ENCODE results near the gene F7. TPM values are rescaled to one million over a fixed set of nuclear protein-coding genes. Genes with fewer than 3 reads are reported as not detected.

Gene F7
- total RNA-seq, 1 experiment from 2014 or later, result not detected

DNA sequence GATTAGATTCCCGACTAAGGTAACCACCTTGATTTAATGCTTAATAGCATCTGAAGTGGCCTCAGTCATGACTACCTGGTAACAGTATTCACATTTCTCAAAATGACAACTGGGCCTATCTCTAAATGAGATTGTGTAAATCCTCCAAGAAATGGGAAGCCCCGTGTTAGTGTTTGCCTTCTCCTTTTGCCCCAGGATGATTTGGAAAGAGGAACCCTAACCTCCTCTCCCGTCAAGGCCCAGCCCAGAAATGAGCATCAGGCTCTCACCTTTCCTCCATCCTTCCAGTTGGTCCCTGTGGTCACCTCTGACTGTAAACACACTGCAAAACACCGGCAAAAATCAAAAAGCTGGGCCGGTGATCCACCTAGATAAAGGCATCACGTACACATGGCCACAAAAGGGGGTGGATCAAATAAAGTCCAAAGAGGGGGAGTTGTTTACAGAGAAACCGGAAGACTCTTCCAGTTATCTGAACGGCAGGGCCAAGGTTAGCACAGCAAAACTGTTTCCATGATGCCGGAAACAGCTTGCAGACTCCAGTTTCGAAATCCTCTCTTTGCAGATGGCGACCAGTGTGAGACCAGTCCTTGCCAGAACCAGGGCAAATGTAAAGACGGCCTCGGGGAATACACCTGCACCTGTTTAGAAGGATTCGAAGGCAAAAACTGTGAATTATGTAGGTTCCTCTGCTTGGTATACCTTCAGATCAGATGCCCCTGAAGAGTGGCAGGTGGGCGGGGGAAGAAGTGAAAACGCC, 33.4 kb downstream of the F7 start:
- DNase-seq (ENCODE audit: low spot score), result no peak

DNA sequence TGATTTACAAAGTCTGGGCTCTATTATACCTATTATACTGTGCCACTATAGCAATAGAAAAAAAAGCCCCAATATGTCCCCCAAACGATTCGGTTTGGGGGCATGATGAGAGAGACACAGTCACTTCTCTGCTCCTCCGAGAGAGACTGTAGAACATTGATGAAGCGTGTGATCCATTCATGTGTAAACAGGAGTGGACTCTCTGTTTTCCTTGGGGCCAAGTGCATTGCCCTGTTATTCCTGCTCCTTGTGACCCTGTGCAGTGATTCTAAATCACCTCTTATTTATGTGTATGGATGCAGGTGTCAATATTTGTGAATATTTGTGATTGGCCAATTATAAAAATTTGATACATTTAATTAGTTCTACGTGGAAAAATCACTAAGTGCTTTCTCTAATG, 34.0 kb downstream of the F7 start:
- DNase-seq (ENCODE audit: low spot score), result no peak

GRCh38 chr13:113140677-113141600, 35.3 kb downstream of the F7 start:
- no peak for DNase-seq (ENCODE audit: low spot score)

GRCh38 chr13:113141601-113141970, 36.0 kb downstream of the F7 start:
- no peak for DNase-seq (ENCODE audit: low spot score)

DNA sequence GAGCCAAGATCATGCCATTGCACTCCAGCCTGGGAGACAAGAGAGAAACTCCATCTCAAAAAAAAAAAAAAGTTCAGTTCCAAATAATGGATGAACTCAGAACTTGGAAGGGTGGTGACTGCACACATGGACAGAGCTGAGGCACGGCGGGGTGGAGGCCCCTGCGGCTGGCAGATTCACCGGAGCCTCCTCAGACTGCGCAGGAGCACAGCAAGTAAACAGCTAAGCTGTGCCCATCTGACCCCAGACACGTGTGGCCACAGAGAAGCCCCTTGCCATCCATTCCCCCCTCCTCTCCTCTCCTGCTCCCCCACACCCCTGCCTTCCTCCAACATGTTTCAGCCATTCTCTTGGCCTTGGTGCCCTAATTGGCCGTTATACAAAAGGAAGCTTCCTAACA, 37.3 kb downstream of the F7 start:
- no peak for DNase-seq (ENCODE audit: low spot score)

GRCh38 chr13:113143466-113144254, 38.1 kb downstream of the F7 start:
- no peak for DNase-seq (ENCODE audit: low spot score)

GRCh38 chr13:113144255-113144629, 38.7 kb downstream of the F7 start:
- DNase-seq (ENCODE audit: low spot score), result no peak

DNA sequence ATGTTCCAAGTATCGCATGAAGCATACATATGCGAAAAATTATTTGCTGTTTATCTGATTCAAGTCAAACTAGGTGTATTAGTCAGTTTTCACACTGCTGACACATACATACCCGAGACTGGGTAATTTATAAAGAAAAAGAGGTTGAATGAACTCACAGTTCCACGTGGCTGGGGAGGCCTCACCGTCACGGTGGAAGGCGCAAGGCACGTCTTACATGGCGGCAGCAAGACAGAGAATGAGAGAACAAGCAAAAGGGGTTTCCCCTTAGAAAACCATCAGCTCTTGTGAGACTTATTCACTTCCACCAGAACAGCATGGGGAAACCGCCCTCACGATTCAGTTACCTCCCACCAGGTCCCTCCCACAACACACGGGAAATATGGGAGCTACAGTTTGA, 39.9 kb downstream of the F7 start:
- DNase-seq (ENCODE audit: low spot score), result no peak

DNA sequence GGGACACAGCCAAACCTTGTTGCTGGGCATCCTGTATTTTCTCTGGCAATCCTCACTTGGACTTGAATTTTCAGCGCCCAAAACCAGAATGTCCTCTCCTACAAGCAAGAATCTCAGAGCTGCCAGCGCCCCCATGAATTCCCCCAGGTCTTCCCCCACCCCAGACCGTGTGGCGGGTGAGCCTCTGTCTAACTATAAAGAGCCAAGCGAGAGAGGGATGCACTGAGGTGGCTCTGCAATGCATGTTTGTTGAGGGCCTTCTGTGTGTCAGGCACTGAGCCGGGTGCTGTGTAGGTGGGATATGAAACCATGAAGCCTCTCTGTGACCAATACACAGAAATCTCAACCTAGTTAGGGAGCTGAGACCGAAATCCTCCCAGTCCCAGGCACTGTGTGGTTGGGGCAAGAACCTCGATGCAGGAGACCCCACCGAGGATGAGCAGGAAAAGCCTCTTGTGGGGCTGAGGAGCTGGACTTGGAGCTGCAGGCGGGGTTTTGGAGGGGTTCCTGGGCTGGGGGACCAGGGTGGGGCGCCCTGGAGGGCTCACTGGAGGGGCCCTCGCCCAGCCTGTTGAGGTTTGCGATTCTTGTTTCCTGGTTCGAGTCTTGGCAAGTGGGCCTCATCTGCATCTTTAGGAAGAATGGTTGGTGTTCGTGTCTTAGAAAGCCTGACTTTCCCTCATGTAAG, 40.5 kb downstream of the F7 start:
- DNase-seq (ENCODE audit: low spot score), result no peak

GRCh38 chr13:113146750-113147149, 41.2 kb downstream of the F7 start:
- DNase-seq (ENCODE audit: low spot score), result no peak

GRCh38 chr13:113147206-113147605, 41.6 kb downstream of the F7 start:
- no peak for DNase-seq (ENCODE audit: low spot score)

GRCh38 chr13:113148407-113148806, 42.8 kb downstream of the F7 start:
- DNase-seq (ENCODE audit: low spot score), result no peak

- no peak for DNase-seq (ENCODE audit: low spot score)
Measured at GRCh38 chr13:113148940-113149503, 43.4 kb downstream of the F7 start.

DNA sequence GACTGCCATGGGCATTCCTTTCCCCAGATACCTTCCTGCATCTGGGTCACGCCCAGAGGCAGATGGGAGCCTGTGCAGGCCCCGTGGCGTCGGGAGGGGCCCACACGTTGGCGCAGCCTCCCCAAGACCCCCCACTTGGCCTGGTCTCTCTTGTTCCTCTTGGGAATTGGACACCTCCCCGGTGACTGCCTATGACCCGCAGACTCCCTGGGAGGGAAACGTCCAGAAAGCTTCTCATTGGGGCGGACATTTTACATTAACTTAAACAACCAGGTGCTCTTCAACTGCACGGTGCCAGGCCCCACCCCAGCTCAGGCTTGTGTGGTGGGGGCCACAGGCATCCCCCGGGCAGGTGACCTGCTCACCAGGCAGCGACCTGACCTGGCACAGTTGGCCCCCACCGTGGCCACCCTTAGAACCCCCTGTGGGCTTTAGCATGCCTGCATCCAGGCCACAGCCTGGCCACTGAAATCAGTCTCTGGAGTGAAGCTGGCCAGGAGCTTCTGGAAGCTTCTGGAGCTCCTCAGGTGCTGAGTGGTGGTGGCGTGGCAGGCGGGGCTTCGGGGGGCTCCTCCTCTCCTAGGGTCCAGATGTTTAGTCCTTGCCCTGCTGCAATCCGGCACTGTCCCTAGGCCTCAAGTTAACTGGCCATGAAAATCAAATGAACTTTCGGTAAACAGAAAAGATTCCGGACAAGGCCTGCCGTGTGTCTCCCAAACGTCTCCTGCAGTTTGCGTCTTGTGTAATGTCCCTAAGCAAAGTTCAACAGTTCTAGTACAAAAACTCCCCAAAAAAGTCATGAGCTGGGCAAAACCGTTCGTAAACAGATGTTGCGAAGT, 44.3 kb downstream of the F7 start:
- DNase-seq (ENCODE audit: low spot score), result no peak

- DNase-seq (ENCODE audit: low spot score), result no peak
Measured at GRCh38 chr13:113150550-113151365, 45.2 kb downstream of the F7 start.

DNA sequence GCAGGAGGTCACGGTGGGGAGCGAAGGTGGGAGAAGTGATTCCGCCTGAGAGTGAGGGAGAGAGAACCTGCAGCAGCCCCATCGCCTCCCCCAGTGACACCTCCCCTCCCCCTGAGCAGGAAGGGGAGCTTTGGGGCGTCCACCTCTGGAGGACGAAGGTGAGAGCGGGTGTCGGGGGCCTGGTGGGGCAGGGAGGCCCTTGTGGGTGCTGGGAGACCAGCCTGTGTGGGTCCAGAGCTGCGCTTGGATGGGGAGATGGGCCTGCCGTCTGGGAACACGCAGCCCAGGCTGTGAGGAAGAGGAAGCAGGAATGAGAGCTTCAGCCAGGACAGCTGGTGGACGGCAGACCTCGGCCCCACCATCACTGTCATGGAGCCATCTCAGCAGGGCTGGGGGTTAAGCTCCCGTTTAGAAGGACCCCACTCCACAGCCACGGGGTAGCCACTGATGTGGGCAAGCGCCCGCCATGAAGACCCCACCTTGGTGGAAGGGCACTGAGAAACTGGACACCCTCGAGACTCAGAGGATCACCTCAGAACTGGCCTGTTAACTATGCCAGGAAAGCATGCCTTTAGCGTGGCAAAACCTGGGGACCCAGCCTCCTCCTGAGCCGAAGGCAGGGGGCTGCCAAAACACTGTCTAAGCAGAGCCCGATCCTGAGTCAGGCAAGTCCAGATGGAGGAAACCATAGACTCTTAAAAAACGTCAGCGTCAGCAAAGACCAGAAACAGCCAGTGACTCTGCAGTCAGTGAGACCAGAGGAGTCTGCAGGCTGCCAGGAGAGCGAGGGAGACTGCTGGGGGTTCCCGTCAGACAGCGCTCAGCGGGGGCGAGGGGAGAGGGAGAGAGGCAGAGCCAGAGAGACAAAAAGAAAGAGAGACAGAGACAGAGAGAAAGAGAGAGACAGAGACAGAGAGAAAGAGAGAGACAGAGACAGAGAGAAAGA, 46.4 kb downstream of the F7 start:
- no peak for DNase-seq (ENCODE audit: low spot score)

GRCh38 chr13:113152691-113152983, 47.0 kb downstream of the F7 start:
- no peak for DNase-seq (ENCODE audit: low spot score)

DNA sequence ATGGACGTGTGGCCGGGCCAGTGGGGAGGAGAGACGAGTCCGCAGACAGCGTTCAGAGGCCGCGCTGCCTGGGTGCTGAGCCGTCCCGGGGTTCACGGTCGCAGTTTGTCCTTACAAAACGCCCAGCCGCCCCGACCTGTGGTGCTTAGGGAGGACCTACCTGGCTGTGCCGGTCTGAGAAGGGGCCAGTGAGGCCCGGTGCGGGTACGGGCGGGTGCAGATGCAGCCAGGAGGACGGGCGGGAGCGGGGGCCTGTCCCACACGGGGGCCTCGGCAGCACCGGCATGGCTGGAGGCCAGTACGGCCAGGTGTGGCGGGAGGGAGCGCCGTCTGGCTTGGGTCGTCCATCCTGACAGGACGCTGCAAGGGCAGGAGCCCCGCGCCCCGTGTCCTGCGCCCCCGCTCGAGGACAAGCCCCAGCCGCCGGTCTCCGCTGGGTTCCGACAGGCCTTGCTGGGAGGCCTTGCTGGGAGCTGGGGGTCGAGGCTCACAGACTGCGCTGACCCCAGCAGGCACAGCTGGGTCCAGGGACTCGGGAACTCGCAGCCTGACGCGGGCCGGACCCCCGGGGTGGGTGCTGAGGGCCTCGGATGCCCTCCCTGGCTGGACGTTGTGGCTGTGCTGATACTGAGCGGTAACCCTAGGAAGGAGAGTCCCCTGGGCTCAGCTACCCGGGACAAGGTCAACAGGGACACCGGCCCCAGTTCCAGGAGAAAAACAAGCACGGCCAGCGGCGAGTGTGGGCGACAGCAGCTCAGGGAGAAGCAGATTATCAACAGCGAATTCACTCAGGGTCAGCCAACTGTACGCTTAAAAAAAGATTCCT, 47.6 kb downstream of the F7 start:
- DNase-seq (ENCODE audit: low spot score), result no peak

Data from A172 (cell line).